SK-N-SH treated with all-trans-retinoic acid at 6 μM for 48 hours (cell line): ENCODE data around the gene MARS1.

ENCODE experiments used
- ARNTL ChIP-seq: fragments of 450-650 bp; formaldehyde crosslinking; IDR thresholded peaks from 2 replicates; pipeline ENCODE4 v1.5.0; 2020; ENCODE audit warnings: low read depth, mild to moderate bottlenecking, moderate library complexity, borderline replicate concordance
- CSDC2 ChIP-seq: fragments of 250-450 bp; sonication (Bioruptor Pico); IDR thresholded peaks from 2 replicates; pipeline ENCODE4 v1.5.0; 2020; ENCODE audit warnings: mild to moderate bottlenecking, moderate library complexity
- ISL1 ChIP-seq: fragments of 250-450 bp; sonication (Bioruptor Pico); IDR thresholded peaks from 2 replicates; pipeline ENCODE4 v2.1.2; 2022; ENCODE audit warnings: mild to moderate bottlenecking, moderate library complexity
- PATZ1 ChIP-seq: fragments of 250-450 bp; sonication (Bioruptor Pico); IDR thresholded peaks from 2 replicates; pipeline ENCODE4 v1.8.0; 2020; ENCODE audit warnings: mild to moderate bottlenecking, moderate library complexity, borderline replicate concordance
- PPARA ChIP-seq: fragments of 250-450 bp; sonication (Bioruptor Pico); IDR thresholded peaks from 2 replicates; pipeline ENCODE4 v1.5.0; 2020; ENCODE audit warnings: mild to moderate bottlenecking, borderline replicate concordance
- TOX ChIP-seq: fragments of 250-450 bp; sonication (Bioruptor Pico); IDR thresholded peaks from 2 replicates; pipeline ENCODE4 v1.8.0; 2021; ENCODE audit warnings: mild to moderate bottlenecking, moderate library complexity, borderline replicate concordance
- TSHZ2 ChIP-seq: fragments of 250-450 bp; sonication (Bioruptor Pico); IDR thresholded peaks from 2 replicates; pipeline ENCODE4 v1.5.0; 2020; ENCODE audit warnings: mild to moderate bottlenecking, moderate library complexity
- ZFP3 ChIP-seq: fragments of 250-450 bp; sonication (Bioruptor Pico); IDR thresholded peaks from 2 replicates; pipeline ENCODE4 v1.5.0; 2020; ENCODE audit warnings: mild to moderate bottlenecking, moderate library complexity
- ZNF565 ChIP-seq: fragments of 450-650 bp; formaldehyde crosslinking; conservative IDR thresholded peaks from 2 replicates; pipeline ENCODE4 v1.5.0; 2020; ENCODE audit warnings: low read depth, mild to moderate bottlenecking, moderate library complexity

GRCh38 chr12:57460468-57460784 lies 27.4 kb upstream of the MARS1 start:
- TF ChIP-seq ZNF565 (CRISPR knock-in tag), result no peak
- TF ChIP-seq TOX (CRISPR knock-in tag), result no peak
- TF ChIP-seq PPARA (CRISPR knock-in tag), result no peak
- TF ChIP-seq TSHZ2, result no peak
- TF ChIP-seq CSDC2 (CRISPR knock-in tag), result no peak
- no peak for TF ChIP-seq ZFP3 (CRISPR knock-in tag)
- TF ChIP-seq PATZ1 (CRISPR knock-in tag), result no peak
- no peak for TF ChIP-seq ISL1 (CRISPR knock-in tag)
- TF ChIP-seq ARNTL (CRISPR knock-in tag), result no peak
